Measurements from ENCODE around the gene SLC26A8. TPM values are rescaled to one million over a fixed set of nuclear protein-coding genes. Genes with fewer than 3 reads are reported as not detected.
"Not testable (repeated sequence)": the region's sequence is repeated elsewhere in the genome, so short reads cannot be mapped to it uniquely, and the experiment has no call there.

Gene SLC26A8
- total RNA-seq, 4 donors from 2014 or later, result 0.19 TPM; not detected in 3

DNA sequence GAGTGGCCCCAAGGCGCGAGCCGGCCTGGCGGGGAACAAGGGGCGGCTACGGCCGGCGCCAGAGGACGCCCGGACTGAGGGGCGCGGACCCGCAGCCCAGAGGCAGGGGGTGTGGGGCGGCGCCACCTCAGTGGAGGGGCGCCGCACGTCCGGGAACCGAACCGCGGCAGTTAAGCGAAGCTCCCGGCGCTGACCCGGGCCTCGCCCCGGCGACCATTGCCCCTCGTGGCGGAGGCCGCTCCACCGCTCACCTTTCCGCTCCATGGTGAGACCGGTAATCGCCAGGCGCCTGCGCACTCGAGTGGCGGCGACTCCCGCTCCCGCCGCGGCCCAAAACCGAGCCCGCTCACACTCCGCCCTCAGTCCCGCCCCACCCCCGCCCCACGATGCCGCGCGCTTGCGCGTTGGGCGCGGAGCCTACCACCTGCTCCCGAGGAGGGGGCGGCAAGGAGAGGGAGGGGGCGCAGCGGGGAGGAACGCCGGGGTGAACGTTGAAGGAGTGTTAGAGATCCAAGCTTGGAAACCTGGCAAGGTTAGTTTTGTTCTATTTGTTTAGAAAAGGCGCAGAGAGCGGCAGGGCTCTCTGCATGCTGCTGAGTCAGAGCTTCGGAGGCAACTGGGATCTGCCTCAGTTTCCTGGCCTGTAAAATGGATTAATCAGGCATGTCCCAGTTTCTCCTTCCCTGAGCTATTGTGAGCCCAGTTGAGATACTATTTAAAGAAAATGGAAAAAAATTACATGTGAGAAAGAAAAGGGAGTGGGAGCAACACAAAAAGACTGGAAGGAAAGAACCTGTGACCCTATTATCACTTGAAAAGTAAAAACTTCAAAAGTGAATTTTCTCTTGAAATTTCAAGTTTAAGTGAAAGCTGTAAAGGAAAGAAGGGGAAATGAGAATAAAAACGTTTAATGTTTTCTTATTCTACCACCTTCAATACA lies 103.4 kb downstream of the SLC26A8 start, which contains the start of gene SRPK1:
Gene SRPK1, minus strand, starts transcription at position 306 of the 940 bp plus-strand sequence. Its CDS starts 42 bp downstream, at position 264.
- WGBS, 2 donors, result 0 to 1% methylated on average over 3 to 7 of the region's 69 CpGs
- H3K4me3 ChIP-seq, result peak within 1 kb of the TSS; percentile 68 to 95 (median 94)
- intact Hi-C loops (cut with DNase I), result no loop called here
- H3K36me3 ChIP-seq, result peaks cover 0 to 10% (median 0%) of the 10 kb centered on the region in 3 donors
- no peaks in the 10 kb centered on the region for H3K27me3 ChIP-seq
- no peaks in the 10 kb centered on the region for H3K9me3 ChIP-seq
- peak in 3 of 4 donors; percentile 44 to 82 (median 59) for TF ChIP-seq POLR2A (IDR thresholded peaks at IDR 0.05)
- TF ChIP-seq, protein P1, sequence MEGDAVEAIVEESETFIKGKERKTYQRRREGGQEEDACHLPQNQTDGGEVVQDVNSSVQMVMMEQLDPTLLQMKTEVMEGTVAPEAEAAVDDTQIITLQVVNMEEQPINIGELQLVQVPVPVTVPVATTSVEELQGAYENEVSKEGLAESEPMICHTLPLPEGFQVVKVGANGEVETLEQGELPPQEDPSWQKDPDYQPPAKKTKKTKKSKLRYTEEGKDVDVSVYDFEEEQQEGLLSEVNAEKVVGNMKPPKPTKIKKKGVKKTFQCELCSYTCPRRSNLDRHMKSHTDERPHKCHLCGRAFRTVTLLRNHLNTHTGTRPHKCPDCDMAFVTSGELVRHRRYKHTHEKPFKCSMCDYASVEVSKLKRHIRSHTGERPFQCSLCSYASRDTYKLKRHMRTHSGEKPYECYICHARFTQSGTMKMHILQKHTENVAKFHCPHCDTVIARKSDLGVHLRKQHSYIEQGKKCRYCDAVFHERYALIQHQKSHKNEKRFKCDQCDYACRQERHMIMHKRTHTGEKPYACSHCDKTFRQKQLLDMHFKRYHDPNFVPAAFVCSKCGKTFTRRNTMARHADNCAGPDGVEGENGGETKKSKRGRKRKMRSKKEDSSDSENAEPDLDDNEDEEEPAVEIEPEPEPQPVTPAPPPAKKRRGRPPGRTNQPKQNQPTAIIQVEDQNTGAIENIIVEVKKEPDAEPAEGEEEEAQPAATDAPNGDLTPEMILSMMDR (IDR thresholded peaks at IDR 0.05), result no peak
- peak; percentile 38 for DNase-seq
- peaks cover 12 to 61% (median 20%) of the 10 kb centered on the region in 3 donors for H3K4me1 ChIP-seq
- H3K27ac ChIP-seq, result peak within 1 kb of the TSS; percentile 85 to 96 (median 92)

DNA sequence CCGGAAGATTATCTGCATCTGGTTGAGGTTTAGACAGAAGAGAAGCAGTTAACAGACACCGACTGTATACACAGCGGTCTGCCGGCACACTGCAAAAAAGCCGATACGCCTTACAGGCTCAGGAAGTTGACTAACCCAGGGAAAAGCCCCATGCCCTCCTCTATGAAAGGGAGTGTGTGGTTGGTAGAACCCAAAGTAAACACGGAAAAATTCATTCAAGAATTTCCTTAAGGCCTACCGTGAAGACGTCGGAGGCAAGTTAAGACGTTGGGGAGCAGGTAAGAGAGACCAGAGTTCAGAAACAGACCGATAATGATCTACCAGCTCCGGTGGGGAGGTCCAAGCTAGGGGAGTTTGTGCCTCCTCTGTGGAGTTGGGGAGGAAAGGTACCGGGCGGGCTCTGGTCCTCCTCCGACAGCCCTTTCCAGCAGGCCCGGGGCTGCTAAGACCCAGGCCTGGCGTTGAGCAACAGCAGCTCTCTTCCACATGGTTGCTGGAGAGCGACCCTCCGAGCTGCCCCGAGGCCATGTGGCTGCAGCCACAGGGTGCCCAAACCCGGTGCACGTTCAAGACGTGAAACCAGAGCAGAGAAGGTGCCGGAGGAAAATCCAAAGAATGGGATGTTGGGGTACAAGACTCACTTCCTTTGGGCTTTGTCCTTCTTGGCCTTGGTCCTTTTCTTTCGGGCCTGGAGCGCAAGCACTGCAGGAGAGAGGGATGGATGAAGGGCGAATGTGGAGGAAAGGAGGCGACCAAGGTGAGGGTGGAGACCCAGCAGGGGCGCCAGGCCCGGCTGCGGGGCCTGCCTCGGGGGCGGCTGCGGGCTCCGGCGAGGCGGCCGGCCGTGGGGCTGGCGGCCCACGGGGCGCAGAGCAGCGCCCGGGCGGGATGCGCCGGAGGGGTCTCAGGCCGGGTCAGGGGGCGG lies 104.4 kb downstream of the SLC26A8 start:
- WGBS, 2 donors, result 0 to 1% methylated on average over 19 to 22 of the region's 50 CpGs
- H3K27me3 ChIP-seq, result no peaks in the 10 kb centered on the region
- peak overlapping the region; percentile 85 to 96 (median 92) for H3K27ac ChIP-seq
- peaks cover 0 to 20% (median 0%) of the 10 kb centered on the region in 3 donors for H3K36me3 ChIP-seq
- peaks cover 11 to 52% (median 20%) of the 10 kb centered on the region in 3 donors for H3K4me1 ChIP-seq
- peak; percentile 5 for DNase-seq
- H3K9me3 ChIP-seq, result no peaks in the 10 kb centered on the region
- TF ChIP-seq POLR2A (IDR thresholded peaks at IDR 0.05), result peak in 1 of 4 donors; percentile 27
- TF ChIP-seq, protein P1 (IDR thresholded peaks at IDR 0.05), result no peak
- peak overlapping the region; percentile 68 to 95 (median 94) for H3K4me3 ChIP-seq
- intact Hi-C loops (cut with DNase I), result no loop called here

DNA sequence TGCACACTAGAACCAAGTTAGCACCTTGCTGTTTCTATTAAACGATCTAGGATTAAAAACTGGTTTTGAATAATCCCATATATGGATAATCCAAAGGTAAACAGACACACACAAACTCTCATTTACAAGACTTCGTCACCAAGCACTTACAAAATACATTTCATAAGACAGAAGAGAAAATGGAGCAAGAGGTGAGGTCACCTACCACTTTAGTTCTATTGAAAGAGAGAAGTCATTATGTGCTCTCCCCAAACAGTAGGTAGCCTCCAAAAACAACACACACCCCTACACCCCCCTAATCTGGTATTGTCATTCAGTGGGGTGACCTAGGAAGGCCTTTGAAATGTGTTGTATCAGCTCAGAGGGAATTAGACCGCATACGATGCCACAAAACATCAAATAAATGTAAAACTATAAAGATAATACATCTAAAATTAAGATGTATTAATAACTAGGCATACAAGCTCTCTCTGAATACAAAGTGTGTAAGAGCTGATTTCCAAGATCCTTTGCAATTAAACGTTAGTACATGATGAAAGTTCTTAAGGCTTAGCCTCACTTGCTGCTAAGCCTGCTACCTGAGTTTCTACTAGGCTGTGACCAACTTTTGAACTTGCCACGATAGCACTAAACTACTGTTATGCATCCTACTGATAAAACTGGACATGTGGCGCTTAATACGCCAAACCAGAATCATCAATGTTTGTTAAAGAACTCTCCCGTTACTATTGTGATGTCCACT lies 105.2 kb downstream of the SLC26A8 start:
- Histone ChIP-seq H3K4me3 (peak overlapping the region; percentile 68 to 95 (median 94)), H3K9me3 (no peaks in the 10 kb centered on the region), H3K4me1 (peaks cover 11 to 52% (median 20%) of the 10 kb centered on the region in 3 donors), H3K27me3 (no peaks in the 10 kb centered on the region), H3K36me3 (peaks cover 0 to 28% (median 0%) of the 10 kb centered on the region in 3 donors), H3K27ac (peak overlapping the region; percentile 85 to 96 (median 92))
- DNase-seq, result no peak
- WGBS, 2 donors, result 8 to 21% methylated on average over 8 to 9 of the region's 9 CpGs
- TF ChIP-seq POLR2A (IDR thresholded peaks at IDR 0.05), result no peak
- TF ChIP-seq, protein P1 (IDR thresholded peaks at IDR 0.05), result no peak
- intact Hi-C loops (cut with DNase I), result no loop called here

DNA sequence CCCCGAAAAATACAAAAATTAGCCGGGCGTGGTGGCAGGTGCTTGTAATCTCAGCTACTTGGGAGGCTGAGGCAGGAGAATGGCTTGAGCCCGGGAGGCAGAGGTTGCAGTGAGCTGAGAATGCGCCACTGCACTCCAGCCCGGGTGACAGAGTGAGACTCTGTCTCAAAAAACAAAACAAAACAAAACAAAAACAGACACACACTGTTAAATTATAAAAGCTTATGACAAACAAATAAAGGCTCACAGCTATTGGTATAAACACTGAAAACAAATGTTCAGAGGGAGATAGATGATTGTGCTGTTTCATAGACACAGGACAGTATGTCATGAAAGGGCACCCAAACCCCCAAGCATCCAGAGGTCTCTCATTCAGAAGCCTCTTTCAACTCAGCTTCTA lies 107.5 kb downstream of the SLC26A8 start:
- H3K27ac ChIP-seq; DNase-seq; H3K4me3 ChIP-seq; H3K27me3 ChIP-seq; H3K9me3 ChIP-seq; intact Hi-C loops (cut with DNase I): not testable (repeated sequence)
- peaks cover 0 to 52% (median 0%) of the 10 kb centered on the region in 3 donors for H3K36me3 ChIP-seq
- WGBS, 2 donors, result 81 to 88% methylated on average over 5 to 6 of the region's 6 CpGs
- peaks cover 6 to 47% (median 18%) of the 10 kb centered on the region in 3 donors for H3K4me1 ChIP-seq

DNA sequence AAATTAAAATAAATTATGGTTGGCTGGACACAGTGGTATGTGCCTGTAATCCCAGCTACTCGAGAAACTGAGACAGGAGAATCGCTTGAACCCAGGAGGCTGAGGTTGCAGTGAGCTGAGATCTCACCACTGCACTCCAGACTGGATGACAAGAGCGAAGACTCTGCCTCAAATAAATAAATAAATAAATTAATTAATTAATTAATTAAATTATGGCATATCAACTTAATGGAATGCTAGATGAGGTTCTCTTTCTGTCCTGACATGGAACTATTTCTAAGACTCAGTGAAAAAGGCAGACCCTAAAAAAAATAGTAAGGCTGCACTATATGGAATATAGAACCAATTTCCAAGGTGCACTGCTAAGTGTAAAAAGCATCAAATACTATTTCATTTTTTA lies 108.4 kb downstream of the SLC26A8 start:
- Histone ChIP-seq H3K4me3 (no peak overlapping the region), H3K4me1 (peaks cover 0 to 38% (median 14%) of the 10 kb centered on the region in 3 donors), H3K27me3 (no peaks in the 10 kb centered on the region), H3K36me3 (peaks cover 0 to 60% (median 0%) of the 10 kb centered on the region in 3 donors), H3K27ac (no peak overlapping the region), H3K9me3 (no peaks in the 10 kb centered on the region)
- DNase-seq, result no peak
- intact Hi-C loops (cut with DNase I), result no loop called here
- TF ChIP-seq POLR2A (IDR thresholded peaks at IDR 0.05), result no peak
- TF ChIP-seq, protein P1 (IDR thresholded peaks at IDR 0.05), result no peak
- WGBS, 2 donors, result 96 to 100% methylated on average over 3 of the region's 3 CpGs
